ENCODE data around the gene MANF. TPM values are rescaled to one million over a fixed set of nuclear protein-coding genes. Genes with fewer than 3 reads are reported as not detected.
"Not testable (repeated sequence)": the region's sequence is repeated elsewhere in the genome, so short reads cannot be mapped to it uniquely, and the experiment has no call there.

Gene MANF
- total and polyA plus RNA-seq, 9 donors, result 60.8 to 93.1 (median 71.2) TPM

DNA sequence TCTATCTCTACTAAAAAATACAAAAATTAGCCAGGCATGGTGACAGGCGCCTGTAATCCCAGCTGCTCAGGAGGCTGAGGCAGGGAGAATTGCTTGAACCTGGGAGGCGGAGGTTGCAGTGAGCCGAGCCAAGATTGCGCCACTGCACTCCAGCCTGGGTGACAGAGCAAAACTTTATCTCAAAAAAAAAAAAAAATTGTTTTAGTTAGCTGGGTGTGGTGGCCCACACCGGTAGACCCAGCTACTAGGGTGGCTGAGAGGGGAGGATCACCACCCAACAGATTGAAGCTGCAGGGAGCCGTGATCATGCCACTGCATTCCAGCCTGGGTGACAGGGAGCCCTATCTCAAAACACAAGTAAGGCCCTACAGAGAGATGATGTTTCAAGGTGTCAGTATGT lies 2.2 kb downstream of the MANF start:
- Histone ChIP-seq H3K4me1 (ENCODE audit: control insufficient read depth, insufficient read depth, low read length) (peaks cover 39% of the 10 kb centered on the region), H3K36me3 (ENCODE audit: control insufficient read depth, insufficient read depth, low read length) (peaks cover 42% of the 10 kb centered on the region)
- not testable (repeated sequence) for H3K27me3 ChIP-seq (ENCODE audit: control insufficient read depth, insufficient read depth, low read length); H3K9me3 ChIP-seq (replicated peaks; ENCODE audit: control insufficient read depth, low read depth, low read length); H3K27ac ChIP-seq (ENCODE audit: low read length); H3K4me3 ChIP-seq (ENCODE audit: low read length); DNase-seq
- WGBS (ENCODE audit: insufficient coverage), result 83% methylated on average over 2 of the region's 6 CpGs

DNA sequence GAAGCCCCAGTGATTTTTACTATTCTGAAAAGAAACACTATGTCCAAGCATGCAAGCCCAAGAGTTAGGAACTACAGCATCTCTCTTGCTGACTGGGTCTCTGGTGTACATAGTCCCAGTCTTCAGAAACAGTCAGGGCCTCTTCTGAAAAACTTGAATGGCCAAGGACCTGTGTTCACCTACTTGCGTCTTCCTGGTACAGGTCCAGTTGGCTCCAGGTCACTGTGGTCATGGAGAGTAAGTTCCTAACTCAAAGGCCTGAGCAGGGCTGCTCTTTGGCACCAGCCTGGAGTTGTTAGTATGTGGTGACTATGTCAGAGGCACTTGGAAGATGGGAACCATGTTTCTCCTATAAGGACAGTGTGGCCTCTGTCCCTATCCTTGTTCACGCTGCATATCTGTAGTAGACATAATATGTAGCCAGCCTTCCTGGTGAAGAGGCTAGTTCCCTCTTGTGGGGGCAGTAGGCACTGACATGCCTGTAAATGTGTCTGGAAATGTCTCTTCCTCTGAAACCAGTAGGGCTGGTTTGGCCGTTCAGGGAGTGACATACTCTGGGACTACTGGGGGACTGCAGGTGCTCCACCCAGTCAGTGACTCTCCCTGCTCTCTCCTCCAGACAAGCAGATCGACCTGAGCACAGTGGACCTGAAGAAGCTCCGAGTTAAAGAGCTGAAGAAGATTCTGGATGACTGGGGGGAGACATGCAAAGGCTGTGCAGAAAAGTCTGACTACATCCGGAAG lies 3.4 kb downstream of the MANF start:
- WGBS (ENCODE audit: insufficient coverage), result 95% methylated on average over 4 of the region's 6 CpGs
- Histone ChIP-seq H3K9me3 (replicated peaks; ENCODE audit: control insufficient read depth, low read depth, low read length) (peaks cover 6% of the 10 kb centered on the region), H3K4me1 (ENCODE audit: control insufficient read depth, insufficient read depth, low read length) (peaks cover 48% of the 10 kb centered on the region), H3K36me3 (ENCODE audit: control insufficient read depth, insufficient read depth, low read length) (peaks cover 54% of the 10 kb centered on the region), H3K27me3 (ENCODE audit: control insufficient read depth, insufficient read depth, low read length) (no peaks in the 10 kb centered on the region), H3K27ac (ENCODE audit: low read length) (no peak overlapping the region), H3K4me3 (ENCODE audit: low read length) (no peak overlapping the region)
- no peak for DNase-seq

DNA sequence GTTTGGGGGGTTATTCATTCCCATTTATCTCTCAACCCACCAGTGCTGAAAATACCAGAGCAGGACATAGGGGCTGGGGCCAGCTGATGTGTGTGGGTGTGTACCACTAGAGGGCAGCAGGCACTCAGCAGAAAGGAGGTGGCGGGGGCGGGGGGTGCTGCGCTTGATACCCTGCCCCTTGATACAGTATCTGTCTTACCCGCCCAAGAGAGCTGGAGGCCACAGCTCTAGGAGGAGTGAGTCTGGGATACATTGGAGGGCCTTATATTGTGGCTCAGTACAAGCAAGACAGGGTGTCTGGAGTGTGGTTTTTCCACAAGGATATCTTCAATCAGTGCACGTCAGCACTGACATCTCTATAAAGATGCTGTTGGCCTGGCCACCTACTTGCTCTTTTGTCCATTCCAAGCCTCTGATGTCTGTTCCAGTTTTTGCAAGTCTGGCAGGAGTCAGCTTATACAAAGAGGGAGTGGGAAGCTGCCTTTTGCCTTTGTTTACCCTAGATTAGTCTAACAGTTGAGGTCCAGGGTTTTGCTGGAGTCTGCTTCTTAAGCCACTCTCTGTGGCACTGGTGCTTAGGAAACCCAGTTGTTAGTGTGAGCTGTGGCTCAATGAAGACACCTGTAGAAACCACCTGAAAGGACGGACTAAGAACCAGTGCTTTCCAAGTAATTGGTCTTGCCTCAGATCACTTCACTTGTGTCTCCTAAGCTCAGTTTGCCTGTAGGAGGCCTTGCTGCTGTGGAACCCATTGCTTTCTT lies 4.5 kb downstream of the MANF start:
- peak; percentile 40 for DNase-seq
- Histone ChIP-seq H3K4me3 (ENCODE audit: low read length) (no peak overlapping the region), H3K9me3 (replicated peaks; ENCODE audit: control insufficient read depth, low read depth, low read length) (peaks cover 6% of the 10 kb centered on the region), H3K36me3 (ENCODE audit: control insufficient read depth, insufficient read depth, low read length) (peaks cover 65% of the 10 kb centered on the region), H3K4me1 (ENCODE audit: control insufficient read depth, insufficient read depth, low read length) (peaks cover 48% of the 10 kb centered on the region), H3K27ac (ENCODE audit: low read length) (no peak overlapping the region), H3K27me3 (ENCODE audit: control insufficient read depth, insufficient read depth, low read length) (no peaks in the 10 kb centered on the region)
- 84% methylated on average over 2 of the region's 6 CpGs for WGBS (ENCODE audit: insufficient coverage)

DNA sequence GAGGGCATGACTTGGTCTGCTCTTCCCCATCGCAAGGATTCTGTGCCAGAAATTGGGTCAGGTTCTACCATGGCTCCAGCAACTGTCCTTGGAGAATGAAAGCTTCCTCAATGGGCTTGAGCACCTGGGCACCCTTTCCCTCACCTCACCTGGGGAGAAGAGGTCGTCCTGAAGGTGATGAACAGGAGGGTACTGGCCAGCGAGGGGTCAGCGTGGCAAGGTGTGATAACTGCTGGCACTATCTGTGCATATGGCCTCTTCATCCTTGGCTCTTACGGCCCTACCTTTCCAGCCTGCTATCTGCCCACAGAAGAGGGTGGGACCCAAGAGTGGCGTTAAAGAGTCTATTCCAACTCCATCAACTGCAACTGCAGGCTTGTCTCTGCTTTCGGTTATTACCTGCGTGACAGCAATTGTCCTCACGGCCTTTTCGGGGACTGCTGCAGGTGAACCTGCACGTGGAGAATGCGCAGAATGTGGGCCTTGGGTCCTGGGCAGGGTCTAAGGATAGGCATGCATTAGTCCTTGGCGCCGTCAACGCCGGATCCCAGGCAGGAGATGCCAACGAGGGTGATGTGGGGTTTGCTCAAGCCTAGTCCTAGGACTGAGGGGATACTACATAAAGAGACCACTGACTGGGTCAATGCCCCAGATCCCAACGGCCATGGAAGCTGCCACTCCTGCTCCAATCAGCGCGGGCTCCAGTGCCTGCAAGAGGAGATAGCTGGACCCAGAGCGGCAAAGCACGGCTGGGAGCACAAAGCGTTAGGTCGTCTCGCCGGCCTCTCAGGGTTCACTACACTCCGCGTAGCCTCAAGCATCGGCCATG lies 5.4 kb downstream of the MANF start:
- no peak for DNase-seq
- H3K27me3 ChIP-seq (ENCODE audit: control insufficient read depth, insufficient read depth, low read length), result no peaks in the 10 kb centered on the region
- H3K36me3 ChIP-seq (ENCODE audit: control insufficient read depth, insufficient read depth, low read length), result peaks cover 74% of the 10 kb centered on the region
- peaks cover 51% of the 10 kb centered on the region for H3K4me1 ChIP-seq (ENCODE audit: control insufficient read depth, insufficient read depth, low read length)
- 41% methylated on average over 28 of the region's 29 CpGs for WGBS (ENCODE audit: insufficient coverage)
- H3K9me3 ChIP-seq (replicated peaks; ENCODE audit: control insufficient read depth, low read depth, low read length), result peaks cover 6% of the 10 kb centered on the region
- H3K4me3 ChIP-seq (ENCODE audit: low read length), result peak overlapping the region; percentile 50
- H3K27ac ChIP-seq (ENCODE audit: low read length), result peak overlapping the region; percentile 78

DNA sequence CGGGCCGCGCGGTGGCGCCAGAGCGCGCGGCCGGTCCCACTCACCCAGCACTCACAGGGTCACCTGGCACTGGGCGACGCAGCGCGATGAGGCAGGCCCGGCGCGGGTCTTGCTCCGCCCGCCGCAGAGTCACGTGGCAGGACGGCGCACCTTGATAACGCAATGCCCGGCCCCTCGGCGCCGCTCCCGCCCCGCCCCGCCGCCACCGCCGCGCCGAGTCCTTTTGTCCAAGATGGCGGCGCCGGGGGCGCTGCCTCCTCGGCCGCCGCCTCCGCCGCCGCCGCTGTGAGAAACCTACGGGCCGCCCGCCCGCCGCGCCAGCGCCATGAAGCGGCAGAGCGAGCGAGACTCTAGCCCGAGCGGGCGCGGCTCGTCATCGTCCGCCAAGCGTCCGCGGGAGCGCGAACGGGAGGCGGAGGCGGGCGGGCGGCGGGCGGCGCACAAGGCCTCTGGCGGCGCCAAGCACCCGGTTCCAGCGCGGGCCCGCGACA lies 6.0 kb downstream of the MANF start, which contains the start of gene RBM15B:
TSS of gene RBM15B (plus strand) at position 211 of the 491 bp plus-strand sequence. CDS start at position 326, 115 bp downstream.
- peak; percentile 99 for DNase-seq
- Histone ChIP-seq H3K27me3 (ENCODE audit: control insufficient read depth, insufficient read depth, low read length) (no peaks in the 10 kb centered on the region), H3K27ac (ENCODE audit: low read length) (peak within 1 kb of the TSS; percentile 78), H3K9me3 (replicated peaks; ENCODE audit: control insufficient read depth, low read depth, low read length) (peaks cover 6% of the 10 kb centered on the region), H3K4me1 (ENCODE audit: control insufficient read depth, insufficient read depth, low read length) (peaks cover 46% of the 10 kb centered on the region), H3K4me3 (ENCODE audit: low read length) (peak within 1 kb of the TSS; percentile 71), H3K36me3 (ENCODE audit: control insufficient read depth, insufficient read depth, low read length) (peaks cover 78% of the 10 kb centered on the region)
- WGBS (ENCODE audit: insufficient coverage), result under 1% methylated on average over 83 of the region's 83 CpGs

DNA sequence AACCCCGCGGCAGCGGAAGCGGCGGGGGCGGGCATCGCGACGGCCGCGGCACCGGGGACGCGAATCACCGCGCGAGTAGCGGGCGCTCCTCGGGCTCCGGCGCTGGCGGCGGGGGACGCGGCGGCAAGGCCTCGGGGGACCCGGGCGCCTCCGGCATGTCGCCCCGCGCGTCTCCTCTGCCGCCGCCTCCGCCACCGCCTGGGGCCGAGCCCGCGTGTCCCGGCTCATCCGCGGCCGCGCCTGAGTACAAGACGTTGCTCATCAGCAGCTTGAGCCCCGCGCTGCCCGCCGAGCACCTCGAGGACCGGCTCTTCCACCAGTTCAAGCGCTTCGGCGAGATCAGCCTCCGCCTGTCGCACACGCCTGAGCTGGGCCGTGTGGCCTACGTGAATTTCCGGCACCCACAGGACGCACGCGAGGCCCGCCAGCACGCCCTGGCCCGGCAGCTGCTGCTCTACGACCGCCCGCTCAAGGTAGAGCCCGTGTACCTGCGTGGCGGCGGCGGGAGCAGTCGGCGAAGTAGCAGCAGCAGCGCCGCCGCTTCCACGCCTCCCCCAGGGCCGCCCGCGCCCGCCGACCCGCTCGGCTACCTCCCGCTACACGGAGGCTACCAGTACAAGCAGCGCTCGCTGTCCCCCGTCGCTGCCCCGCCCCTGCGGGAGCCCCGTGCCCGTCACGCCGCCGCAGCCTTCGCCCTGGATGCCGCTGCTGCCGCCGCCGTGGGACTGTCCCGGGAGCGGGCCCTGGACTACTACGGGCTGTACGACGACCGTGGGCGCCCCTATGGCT lies 6.7 kb downstream of the MANF start:
- peak overlapping the region; percentile 76 for H3K27ac ChIP-seq (ENCODE audit: low read length)
- H3K4me1 ChIP-seq (ENCODE audit: control insufficient read depth, insufficient read depth, low read length), result peaks cover 40% of the 10 kb centered on the region
- peaks cover 6% of the 10 kb centered on the region for H3K9me3 ChIP-seq (replicated peaks; ENCODE audit: control insufficient read depth, low read depth, low read length)
- H3K36me3 ChIP-seq (ENCODE audit: control insufficient read depth, insufficient read depth, low read length), result peaks cover 78% of the 10 kb centered on the region
- peak overlapping the region; percentile 71 for H3K4me3 ChIP-seq (ENCODE audit: low read length)
- 5% methylated on average over 113 of the region's 115 CpGs for whole genome bisulfite sequencing (ENCODE audit: insufficient coverage)
- no peaks in the 10 kb centered on the region for H3K27me3 ChIP-seq (ENCODE audit: control insufficient read depth, insufficient read depth, low read length)
- peak; percentile 31 for DNase-seq

DNA sequence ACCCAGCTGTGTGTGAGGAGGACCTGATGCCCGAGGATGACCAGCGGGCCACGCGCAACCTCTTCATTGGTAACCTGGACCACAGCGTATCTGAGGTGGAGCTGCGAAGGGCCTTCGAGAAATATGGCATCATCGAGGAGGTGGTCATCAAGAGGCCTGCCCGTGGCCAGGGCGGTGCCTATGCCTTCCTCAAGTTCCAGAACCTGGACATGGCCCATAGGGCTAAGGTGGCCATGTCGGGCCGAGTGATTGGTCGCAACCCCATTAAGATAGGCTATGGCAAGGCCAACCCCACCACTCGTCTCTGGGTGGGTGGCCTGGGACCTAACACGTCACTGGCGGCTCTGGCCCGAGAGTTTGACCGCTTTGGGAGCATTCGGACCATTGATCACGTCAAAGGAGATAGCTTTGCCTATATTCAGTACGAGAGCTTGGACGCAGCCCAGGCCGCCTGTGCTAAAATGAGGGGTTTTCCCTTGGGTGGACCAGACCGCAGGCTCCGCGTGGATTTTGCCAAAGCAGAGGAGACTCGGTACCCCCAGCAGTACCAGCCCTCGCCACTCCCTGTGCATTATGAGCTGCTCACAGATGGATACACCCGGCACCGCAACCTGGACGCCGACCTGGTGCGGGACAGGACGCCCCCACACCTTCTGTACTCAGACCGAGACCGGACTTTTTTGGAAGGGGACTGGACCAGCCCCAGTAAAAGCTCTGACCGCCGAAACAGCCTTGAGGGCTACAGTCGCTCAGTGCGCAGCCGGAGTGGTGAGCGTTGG lies 7.5 kb downstream of the MANF start:
- Histone ChIP-seq H3K4me3 (ENCODE audit: low read length) (peak overlapping the region; percentile 71), H3K9me3 (replicated peaks; ENCODE audit: control insufficient read depth, low read depth, low read length) (peaks cover 6% of the 10 kb centered on the region), H3K27ac (ENCODE audit: low read length) (no peak overlapping the region), H3K4me1 (ENCODE audit: control insufficient read depth, insufficient read depth, low read length) (peaks cover 36% of the 10 kb centered on the region), H3K36me3 (ENCODE audit: control insufficient read depth, insufficient read depth, low read length) (peaks cover 81% of the 10 kb centered on the region), H3K27me3 (ENCODE audit: control insufficient read depth, insufficient read depth, low read length) (no peaks in the 10 kb centered on the region)
- WGBS (ENCODE audit: insufficient coverage), result 89% methylated on average over 42 of the region's 42 CpGs
- no peak for DNase-seq

DNA sequence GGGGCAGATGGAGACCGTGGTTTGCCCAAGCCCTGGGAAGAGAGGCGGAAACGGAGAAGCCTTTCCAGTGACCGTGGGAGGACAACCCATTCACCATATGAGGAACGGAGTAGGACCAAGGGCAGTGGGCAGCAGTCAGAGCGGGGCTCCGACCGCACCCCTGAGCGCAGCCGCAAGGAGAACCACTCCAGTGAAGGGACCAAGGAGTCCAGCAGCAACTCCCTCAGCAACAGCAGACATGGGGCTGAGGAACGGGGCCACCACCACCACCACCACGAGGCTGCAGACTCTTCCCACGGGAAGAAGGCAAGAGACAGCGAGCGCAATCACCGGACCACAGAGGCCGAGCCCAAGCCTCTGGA lies 8.0 kb downstream of the MANF start:
- no peak for DNase-seq
- Histone ChIP-seq H3K4me3 (ENCODE audit: low read length) (no peak overlapping the region), H3K27ac (ENCODE audit: low read length) (no peak overlapping the region), H3K27me3 (ENCODE audit: control insufficient read depth, insufficient read depth, low read length) (no peaks in the 10 kb centered on the region), H3K4me1 (ENCODE audit: control insufficient read depth, insufficient read depth, low read length) (peaks cover 31% of the 10 kb centered on the region), H3K36me3 (ENCODE audit: control insufficient read depth, insufficient read depth, low read length) (peaks cover 75% of the 10 kb centered on the region), H3K9me3 (replicated peaks; ENCODE audit: control insufficient read depth, low read depth, low read length) (peaks cover 6% of the 10 kb centered on the region)
- 94% methylated on average over 10 of the region's 17 CpGs for WGBS (ENCODE audit: insufficient coverage)

DNA sequence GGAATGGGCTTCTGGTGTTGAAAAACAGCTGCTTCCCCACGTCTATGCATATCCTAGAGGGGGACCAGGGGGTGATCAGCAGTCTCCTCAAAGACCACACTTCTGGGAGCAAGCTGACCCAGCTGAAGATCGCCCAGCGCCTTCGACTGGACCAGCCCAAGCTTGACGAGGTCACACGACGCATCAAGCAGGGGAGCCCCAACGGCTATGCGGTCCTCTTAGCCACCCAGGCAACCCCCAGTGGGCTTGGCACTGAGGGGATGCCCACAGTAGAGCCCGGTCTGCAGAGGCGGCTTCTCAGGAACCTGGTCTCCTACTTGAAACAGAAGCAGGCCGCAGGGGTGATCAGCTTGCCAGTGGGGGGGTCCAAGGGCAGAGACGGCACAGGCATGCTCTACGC lies 8.5 kb downstream of the MANF start:
- no peak for DNase-seq
- peaks cover 74% of the 10 kb centered on the region for H3K36me3 ChIP-seq (ENCODE audit: control insufficient read depth, insufficient read depth, low read length)
- WGBS (ENCODE audit: insufficient coverage), result 95% methylated on average over 14 of the region's 14 CpGs
- H3K27ac ChIP-seq (ENCODE audit: low read length), result no peak overlapping the region
- H3K4me3 ChIP-seq (ENCODE audit: low read length), result no peak overlapping the region
- peaks cover 31% of the 10 kb centered on the region for H3K4me1 ChIP-seq (ENCODE audit: control insufficient read depth, insufficient read depth, low read length)
- H3K27me3 ChIP-seq (ENCODE audit: control insufficient read depth, insufficient read depth, low read length), result no peaks in the 10 kb centered on the region
- H3K9me3 ChIP-seq (replicated peaks; ENCODE audit: control insufficient read depth, low read depth, low read length), result peaks cover 6% of the 10 kb centered on the region
